ENCODE data around the gene ITGA6.

GRCh38 chr2:172545408-172546075 is 118.2 kb downstream of the ITGA6 start:
- TF ChIP-seq CTCF (IDR thresholded peaks at IDR 0.05), result no peak
- TF ChIP-seq POLR2A (IDR thresholded peaks at IDR 0.05), result no peak

Data from body of pancreas (tissue), 4 donors.